ENCODE results near the gene PDXK. TPM values are rescaled to one million over a fixed set of nuclear protein-coding genes. Genes with fewer than 3 reads are reported as not detected.

Gene PDXK
- 129 TPM for total RNA-seq (2013)
- polyA plus RNA-seq (100 to 1,000 TPM; 128 to 214 (median 210) TPM), polyA minus RNA-seq (52.0 and 128 TPM in 2 replicates), total RNA-seq (116 to 232 (median 132) reads per million in 11 experiments)

GRCh38 chr21:43718872-43719747 lies at the start of gene PDXK:
Gene PDXK (plus strand): TSS chr21:43719129. CDS start chr21:43719295, 166 bp downstream.
- Mint-ChIP-seq H3K36me3 (peaks cover 9 to 23% of the 10 kb centered on the region in 2 donors), H3K27me3 (ENCODE audit: low read depth in 3 of 3) (peaks cover 17 to 34% (median 28%) of the 10 kb centered on the region in 3 donors), H3K4me3 (peak within 1 kb of the TSS; percentile 91 to 96), H3K27ac (peak within 1 kb of the TSS; percentile 85 to 95 (median 90)), H3K4me1 (peaks cover 50% of the 10 kb centered on the region), H3K9me3 (no peaks in the 10 kb centered on the region)
- intact Hi-C loops (cut with micrococcal nuclease): loop anchor here (1.0 to 10.0 kb wide), 2 partner anchors 9 to 744 kb away; partner anchors contain the start of gene PKNOX1 (in 1 of the 2)
- Histone ChIP-seq H3K4me3 (replicated peaks in 1 of 3; ENCODE audit: low read depth in 2 of 3, low read length in 3 of 3) (peak within 1 kb of the TSS; percentile 87 to 93 (median 90)), H3K27me3 (ENCODE audit: control insufficient read depth in 2 of 2, insufficient read depth in 2 of 2, low read length in 2 of 2) (peaks cover 0 to 11% of the 10 kb centered on the region in 2 donors), H3K36me3 (replicated peaks in 1 of 2; ENCODE audit: control insufficient read depth in 1 of 2, insufficient read depth in 2 of 2, low read length in 2 of 2) (peaks cover 7 to 11% of the 10 kb centered on the region in 2 donors), H4K20me1 (ENCODE audit: insufficient read depth, low read length) (peaks cover 42% of the 10 kb centered on the region), H3K9ac (ENCODE audit: insufficient read depth, low read length, poor library complexity, severe bottlenecking) (peak within 1 kb of the TSS; percentile 96), H3K27ac (ENCODE audit: low read depth in 1 of 2, low read length in 2 of 2) (peak within 1 kb of the TSS; percentile 65 to 92), H3K4me2 (replicated peaks; ENCODE audit: extremely low read depth, low read length, poor library complexity, severe bottlenecking) (peak within 1 kb of the TSS; percentile 98), H3K9me3 (replicated peaks in 1 of 2; ENCODE audit: control insufficient read depth in 1 of 2, insufficient read depth in 1 of 2, low read length in 2 of 2) (no peaks in the 10 kb centered on the region), H3K79me2 (ENCODE audit: insufficient read depth, low read length) (peaks cover 51% of the 10 kb centered on the region), H2AFZ (ENCODE audit: insufficient read depth, low read depth, low read length, poor library complexity, severe bottlenecking) (peak within 1 kb of the TSS; percentile 85), H3K4me1 (ENCODE audit: control insufficient read depth in 1 of 2, insufficient read depth in 2 of 2, low read length in 2 of 2) (peaks cover 50 to 54% of the 10 kb centered on the region in 2 donors)
- WGBS (ENCODE audit: insufficient coverage): under 1% methylated on average over 112 of the region's 117 CpGs
- DNase-seq: peak; percentile 77 to 86 (median 83)
- no peak for TF ChIP-seq CTCF (IDR thresholded peaks at IDR 0.05)

- Histone ChIP-seq H4K20me1 (ENCODE audit: insufficient read depth, low read length) (no peaks in the 10 kb centered on the region), H3K9me3 (replicated peaks in 1 of 2; ENCODE audit: control insufficient read depth in 1 of 2, insufficient read depth in 1 of 2, low read length in 2 of 2) (no peaks in the 10 kb centered on the region)
- intact Hi-C loops (cut with micrococcal nuclease): loop anchor here in 1 of 2 donors (10.0 kb wide), 2 partner anchors 65 to 245 kb away; no protein-coding TSS in a partner anchor
Measured at GRCh38 chr21:43669828-43670605, 48.9 kb upstream of the PDXK start.

More at GRCh38 chr21:43669828-43670605, 48.9 kb upstream of the PDXK start:
- H2AFZ ChIP-seq (ENCODE audit: insufficient read depth, low read depth, low read length, poor library complexity, severe bottlenecking): no peak overlapping the region
- H3K79me2 ChIP-seq (ENCODE audit: insufficient read depth, low read length): peaks cover 32% of the 10 kb centered on the region
- Mint-ChIP-seq H3K36me3 (peaks cover 43 to 45% of the 10 kb centered on the region in 2 donors), H3K9me3 (peaks cover 0 to 4% (median 0%) of the 10 kb centered on the region in 7 donors), H3K4me1 (peaks cover 4% of the 10 kb centered on the region), H3K27ac (peak overlapping the region in 3 of 7 donors; percentile 13 to 51 (median 37)), H3K27me3 (ENCODE audit: low read depth in 3 of 3) (no peaks in the 10 kb centered on the region), H3K4me3 (no peak overlapping the region)
- H3K27me3 ChIP-seq (ENCODE audit: control insufficient read depth in 2 of 2, insufficient read depth in 2 of 2, low read length in 2 of 2): no peaks in the 10 kb centered on the region
- no peak for DNase-seq
- TF ChIP-seq CTCF (IDR thresholded peaks at IDR 0.05): no peak
- H3K4me2 ChIP-seq (replicated peaks; ENCODE audit: extremely low read depth, low read length, poor library complexity, severe bottlenecking): no peak overlapping the region
- peaks cover 39 to 63% of the 10 kb centered on the region in 2 donors for H3K36me3 ChIP-seq (replicated peaks in 1 of 2; ENCODE audit: control insufficient read depth in 1 of 2, insufficient read depth in 2 of 2, low read length in 2 of 2)
- H3K9ac ChIP-seq (ENCODE audit: insufficient read depth, low read length, poor library complexity, severe bottlenecking): no peak overlapping the region
- 93% methylated on average over 19 of the region's 20 CpGs for WGBS (ENCODE audit: insufficient coverage)
- no peak overlapping the region for H3K4me3 ChIP-seq (replicated peaks in 1 of 3; ENCODE audit: low read depth in 2 of 3, low read length in 3 of 3)
- no peak overlapping the region for H3K27ac ChIP-seq (ENCODE audit: low read depth in 1 of 2, low read length in 2 of 2)
- H3K4me1 ChIP-seq (ENCODE audit: control insufficient read depth in 1 of 2, insufficient read depth in 2 of 2, low read length in 2 of 2): no peaks in the 10 kb centered on the region

Data from CD14-positive monocyte (primary cell).